Heart right ventricle (tissue), 16 donors: ENCODE measurements around the gene S100A2. TPM values are rescaled to one million over a fixed set of nuclear protein-coding genes. Genes with fewer than 3 reads are reported as not detected.
"Not testable (repeated sequence)": the region's sequence is repeated elsewhere in the genome, so short reads cannot be mapped to it uniquely, and the experiment has no call there.

Experiments used
- ATAC-seq, 8 donors: fragments of 200-7000 bp; cut with Tn5 transposase; one replicate each; pipeline ENCODE4 v1.9.1; 2020; ENCODE audit warnings: mild to moderate bottlenecking in 8 of 8, moderate library complexity in 8 of 8, moderate number of reproducible peaks in 1 of 8
- DNase-seq, 2 donors: peaks; one replicate each; pipeline ENCODE4 v3.0.0-alpha.2; 2020
- H3K27ac ChIP-seq, 10 donors: fragments of 200-600 bp; sonication (generic) in 2 of 10; one replicate each; pipeline versions ENCODE4 v1.5.0 to v1.8.0; 2020 to 2022; ENCODE audit warnings: mild to moderate bottlenecking in 3 of 10
- H3K27me3 ChIP-seq, 7 donors: fragments of 200-600 bp; one replicate each; pipeline ENCODE4 v1.8.0; 2021 to 2022; ENCODE audit warnings: mild to moderate bottlenecking in 2 of 7
- H3K36me3 ChIP-seq, 9 donors: fragments of 200-600 bp; sonication (generic) in 1 of 9; one replicate each; pipeline versions ENCODE4 v1.5.0 to v1.8.0; 2020 to 2022; ENCODE audit warnings: mild to moderate bottlenecking in 2 of 9
- H3K4me1 ChIP-seq, 9 donors: fragments of 200-600 bp; sonication (generic) in 1 of 9; one replicate each; pipeline versions ENCODE4 v1.5.0 to v1.8.0; 2020 to 2022; ENCODE audit warnings: mild to moderate bottlenecking in 4 of 9
- H3K4me3 ChIP-seq, 10 donors: fragments of 200-600 bp; sonication (generic) in 2 of 10; one replicate each; pipeline versions ENCODE4 v1.5.0 to v1.8.0; 2020 to 2022; ENCODE audit warnings: mild to moderate bottlenecking in 7 of 10, moderate library complexity in 2 of 10
- H3K9me3 ChIP-seq, 11 donors: fragments of 200-600 bp in 10 of 11; sonication (generic) in 2 of 11; one replicate each; pipeline versions ENCODE4 v1.5.0 to v1.8.0; 2013 to 2022; ENCODE audit warnings: mild to moderate bottlenecking in 2 of 11, control low read depth in 1 of 11, moderate library complexity in 1 of 11
- WGBS, 2 donors: extraction: QIAGEN DNeasy Blood & Tissue Kit; methylation state at CpG; one replicate each; pipeline ENCODE4 v1.1.7; 2013; ENCODE audit warnings: inconsistent platforms in 1 of 2; 5-methylcytosine and 5-hydroxymethylcytosine counted together
- intact Hi-C, 10 donors: fragments of 100-400 bp; cut with DNase I; formaldehyde crosslinking; loops; one replicate each; pipeline versions ENCODE4 v1.11.1 to v1.14.2; 2022
- polyA plus RNA-seq, 2 donors: library from polyadenylated mRNA; stranded (reverse); fragments of 200-250 nt; gene quantifications; one replicate each; pipeline ENCODE4 v1.2.3, GENCODE V29; 2013
- total RNA-seq, 10 donors: library from RNA; stranded (reverse); fragmentation: NEBNext Ultra II Directional in 3 of 10; extraction: Animal tissue kit (Norgen Biotek cat#: 25700) in 3 of 10; gene quantifications; one replicate each; pipeline versions ENCODE4 v1.2.1 to v1.2.4, GENCODE V29; 2021 to 2023
- TF ChIP-seq, protein P1 (sequence below), 9 donors: fragments of 200-600 bp; sonication (generic) in 2 of 9; IDR thresholded peaks; one replicate each; pipeline versions ENCODE4 v1.5.0 to v1.8.0; 2021 to 2022; ENCODE audit warnings: antibody characterized with exemption in 9 of 9, mild to moderate bottlenecking in 5 of 9, moderate library complexity in 1 of 9
- donor health status: Arrhythmogenic right ventricular cardiomyopathy.
- donor health status: ischemic (EF 13 %, LVEDD 7.1; RV severe dilation, severe dysfunction).
- donor health status: healthy with polysubstance abuse.
- donor health status: DM: no; HTN: yes; CAD: no.
- donor health status: DM: no; HTN: no; CAD: no.
- donor health status: ischemic (EF 25% LVEDD 6.9; RV normal size, moderate dysfunction).
- donor health status: ischemic (EF 25% LVEDD 5.7; RV mildly dilated, moderate dysfunction).
- donor health status: healthy.
- donor health status: DM: yes; HTN: yes; CAD: no.
- donor health status: Ischemic cardiomyopathy.
- donor health status: ischemic (EF 35%, LVEDD 5.7; RV mildly dilated, moderate dysfunction).
- donor health status: nonischemic (EF 11% LVEDD 7.7; RV severe dilation, severe dysfunction).
- donor health status: DM: yes; HTN: yes; CAD: no.
- donor health status: PGD.
- donor health status: ischemic (EF 29% LVEDD 5.4; RV normal size, mild dysfunction).
- donor health status: nonischemic (EF 23%, LVEDD 6.1; RV moderate dilation, normal function).

Gene S100A2
- total and polyA plus RNA-seq, 12 donors, result 1.2 to 7.4 (median 3.1) TPM; not detected in 1

DNA sequence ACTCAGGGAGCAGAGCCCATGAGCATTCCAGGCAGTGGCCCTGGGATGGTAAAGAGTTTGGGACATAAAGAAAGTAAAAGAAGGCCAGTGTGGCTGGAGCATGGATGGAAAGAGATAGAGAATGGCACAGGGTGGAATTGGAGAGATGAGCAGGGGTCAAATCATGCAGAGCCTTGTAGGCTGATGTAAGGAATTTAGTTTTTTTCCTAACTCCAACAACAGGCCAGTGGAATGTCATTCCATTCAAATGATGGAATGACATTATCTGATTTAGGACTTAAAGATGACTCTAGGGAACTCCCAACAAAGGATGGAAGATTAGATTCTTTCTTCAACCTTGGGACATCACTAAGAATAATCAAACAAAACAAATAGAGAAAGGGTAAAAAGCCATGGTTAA lies 12.8 kb upstream of the S100A2 start:
- H3K36me3 ChIP-seq, result no peaks in the 10 kb centered on the region
- ATAC-seq (no peak), DNase-seq (no peak)
- H3K9me3 ChIP-seq, result no peaks in the 10 kb centered on the region
- no peak overlapping the region for H3K4me3 ChIP-seq
- no peaks in the 10 kb centered on the region for H3K27me3 ChIP-seq
- peaks cover 0 to 1% (median 0%) of the 10 kb centered on the region in 9 donors for H3K4me1 ChIP-seq
- TF ChIP-seq, protein P1, sequence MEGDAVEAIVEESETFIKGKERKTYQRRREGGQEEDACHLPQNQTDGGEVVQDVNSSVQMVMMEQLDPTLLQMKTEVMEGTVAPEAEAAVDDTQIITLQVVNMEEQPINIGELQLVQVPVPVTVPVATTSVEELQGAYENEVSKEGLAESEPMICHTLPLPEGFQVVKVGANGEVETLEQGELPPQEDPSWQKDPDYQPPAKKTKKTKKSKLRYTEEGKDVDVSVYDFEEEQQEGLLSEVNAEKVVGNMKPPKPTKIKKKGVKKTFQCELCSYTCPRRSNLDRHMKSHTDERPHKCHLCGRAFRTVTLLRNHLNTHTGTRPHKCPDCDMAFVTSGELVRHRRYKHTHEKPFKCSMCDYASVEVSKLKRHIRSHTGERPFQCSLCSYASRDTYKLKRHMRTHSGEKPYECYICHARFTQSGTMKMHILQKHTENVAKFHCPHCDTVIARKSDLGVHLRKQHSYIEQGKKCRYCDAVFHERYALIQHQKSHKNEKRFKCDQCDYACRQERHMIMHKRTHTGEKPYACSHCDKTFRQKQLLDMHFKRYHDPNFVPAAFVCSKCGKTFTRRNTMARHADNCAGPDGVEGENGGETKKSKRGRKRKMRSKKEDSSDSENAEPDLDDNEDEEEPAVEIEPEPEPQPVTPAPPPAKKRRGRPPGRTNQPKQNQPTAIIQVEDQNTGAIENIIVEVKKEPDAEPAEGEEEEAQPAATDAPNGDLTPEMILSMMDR (IDR thresholded peaks at IDR 0.05), result no peak
- intact Hi-C loops, result loop anchor here in 5 of 10 donors (5.0 to 10.0 kb wide), 4 partner anchors 39 to 166 kb away; partner anchors contain the start of genes S100A14 (in 1 of the 5) and SNAPIN (in 1 of the 5)
- no peak overlapping the region for H3K27ac ChIP-seq

DNA sequence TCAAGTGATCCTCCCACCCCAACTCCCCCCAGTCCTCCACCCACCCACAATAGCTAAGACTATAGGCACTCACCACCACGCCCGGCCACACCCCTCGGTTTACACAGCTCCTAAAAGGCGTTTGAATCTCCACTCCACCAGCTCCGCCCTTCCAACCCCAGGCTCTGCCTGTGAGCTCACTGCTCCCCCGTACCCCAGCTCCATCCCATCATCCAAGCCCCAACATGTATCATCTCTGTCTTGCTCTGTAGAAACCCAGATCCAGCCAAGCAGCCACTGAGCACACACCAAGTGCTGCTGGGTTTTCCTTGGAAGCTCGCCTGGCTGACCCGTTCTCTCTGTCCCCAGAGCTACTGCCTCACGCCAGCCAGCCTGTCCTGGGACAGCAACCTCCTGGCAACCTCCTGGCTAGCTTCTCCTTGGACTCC lies 12.0 kb upstream of the S100A2 start:
- WGBS, 2 donors, result 70% methylated on average over 9 of the region's 9 CpGs
- Histone ChIP-seq H3K36me3 (no peaks in the 10 kb centered on the region), H3K27ac (no peak overlapping the region), H3K27me3 (no peaks in the 10 kb centered on the region), H3K4me3 (no peak overlapping the region), H3K9me3 (no peaks in the 10 kb centered on the region), H3K4me1 (peaks cover 0 to 10% (median 5%) of the 10 kb centered on the region in 9 donors)
- TF ChIP-seq, protein P1 (IDR thresholded peaks at IDR 0.05), result no peak
- ATAC-seq (peak in 4 of 8 donors; percentile 12 to 47 (median 24)), DNase-seq (no peak)
- intact Hi-C loops, result loop anchor here in 5 of 10 donors (5.0 to 10.0 kb wide), 4 partner anchors 40 to 167 kb away; partner anchors contain the start of genes S100A14 (in 1 of the 5) and SNAPIN (in 1 of the 5)

DNA sequence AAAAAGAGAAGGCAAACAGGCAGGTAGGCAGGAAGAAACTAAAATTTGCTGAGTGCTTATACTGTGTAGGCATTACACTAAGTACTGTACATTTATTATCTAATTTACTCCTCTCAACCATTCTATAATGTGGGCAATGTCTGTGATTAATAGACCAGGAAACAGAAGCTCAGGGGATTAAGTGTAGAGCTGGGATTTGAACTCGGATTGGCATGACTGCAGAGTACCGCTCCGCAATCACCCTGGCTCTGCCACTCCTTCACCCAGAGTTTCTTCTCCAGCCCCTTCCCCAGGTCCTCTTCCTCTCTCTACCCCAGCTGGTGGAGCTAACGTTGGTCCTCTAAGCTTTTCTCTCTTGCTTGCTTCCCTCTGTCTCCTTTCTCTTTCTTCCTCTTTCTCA lies 11.5 kb upstream of the S100A2 start:
- peaks cover 0 to 15% (median 5%) of the 10 kb centered on the region in 9 donors for H3K4me1 ChIP-seq
- intact Hi-C loops, result loop anchor here in 5 of 10 donors (5.0 to 10.0 kb wide), 4 partner anchors 40 to 168 kb away; partner anchors contain the start of genes S100A14 (in 1 of the 5) and SNAPIN (in 1 of the 5)
- H3K27me3 ChIP-seq, result no peaks in the 10 kb centered on the region
- no peak overlapping the region for H3K27ac ChIP-seq
- ATAC-seq, result no peak
- no peak for DNase-seq
- 69 to 77% methylated on average over 4 of the region's 4 CpGs for WGBS, 2 donors
- H3K4me3 ChIP-seq, result no peak overlapping the region
- TF ChIP-seq, protein P1 (IDR thresholded peaks at IDR 0.05), result no peak
- H3K36me3 ChIP-seq, result no peaks in the 10 kb centered on the region
- no peaks in the 10 kb centered on the region for H3K9me3 ChIP-seq

DNA sequence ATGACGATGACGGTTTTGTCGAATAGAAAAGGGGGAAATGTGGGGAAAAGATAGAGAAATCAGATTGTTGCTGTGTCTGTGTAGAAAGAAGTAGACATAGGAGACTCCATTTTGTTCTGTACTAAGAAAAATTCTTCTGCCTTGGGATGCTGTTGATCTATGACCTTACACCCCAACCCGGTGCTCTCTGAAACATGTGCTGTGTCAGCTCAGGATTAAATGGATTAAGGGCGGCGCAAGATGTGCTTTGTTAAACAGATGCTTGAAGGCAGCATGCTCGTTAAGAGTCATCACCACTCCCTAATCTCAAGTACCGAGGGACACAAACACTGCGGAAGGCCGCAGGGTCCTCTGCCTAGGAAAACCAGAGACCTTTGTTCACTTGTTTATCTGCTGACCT lies 9.9 kb upstream of the S100A2 start:
- not testable (repeated sequence) for H3K36me3 ChIP-seq, H3K27me3 ChIP-seq, H3K9me3 ChIP-seq, ATAC-seq, DNase-seq, H3K27ac ChIP-seq, H3K4me3 ChIP-seq
- WGBS, 2 donors, result 90 to 92% methylated on average over 10 of the region's 10 CpGs
- H3K4me1 ChIP-seq, result peaks cover 0 to 21% (median 5%) of the 10 kb centered on the region in 9 donors
- intact Hi-C loops, result loop anchor here in 5 of 10 donors (5.0 to 10.0 kb wide), 4 partner anchors 42 to 169 kb away; partner anchors contain the start of genes S100A14 (in 1 of the 5) and SNAPIN (in 1 of the 5)

DNA sequence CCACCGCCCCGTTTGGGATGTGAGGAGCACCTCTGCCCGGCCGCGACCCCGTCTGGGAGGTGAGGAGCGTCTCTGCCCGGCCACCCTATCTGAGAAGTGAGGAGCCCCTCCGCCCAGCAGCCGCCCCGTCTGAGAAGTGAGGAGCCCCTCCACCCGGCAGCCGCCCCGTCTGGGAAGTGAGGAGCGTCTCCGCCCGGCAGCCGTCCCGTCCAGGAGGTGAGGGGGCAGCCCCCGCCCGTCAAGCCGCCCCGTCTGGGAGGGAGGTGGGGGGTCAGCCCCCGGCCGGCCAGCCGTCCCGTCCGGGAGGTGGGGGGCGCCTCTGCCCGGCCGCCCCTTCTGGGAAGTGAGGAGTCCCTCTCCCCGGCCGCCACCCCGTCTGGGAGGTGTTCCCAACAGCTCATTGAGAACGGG lies 9.4 kb upstream of the S100A2 start:
- H3K27me3 ChIP-seq, DNase-seq, ATAC-seq, H3K36me3 ChIP-seq, H3K9me3 ChIP-seq, H3K4me3 ChIP-seq, H3K27ac ChIP-seq: not testable (repeated sequence)
- intact Hi-C loops, result loop anchor here in 5 of 10 donors (5.0 to 10.0 kb wide), 4 partner anchors 42 to 170 kb away; partner anchors contain the start of genes S100A14 (in 1 of the 5) and SNAPIN (in 1 of the 5)
- H3K4me1 ChIP-seq, result peaks cover 0 to 21% (median 5%) of the 10 kb centered on the region in 9 donors
- 90 to 96% methylated on average over 32 to 35 of the region's 35 CpGs for WGBS, 2 donors
